PC-3 (cell line): Measurements from ENCODE around the gene FCRL4. TPM values are rescaled to one million over a fixed set of nuclear protein-coding genes. Genes with fewer than 3 reads are reported as not detected.

ENCODE experiments used
- ATAC-seq: fragments of 200-7000 bp; cut with Tn5 transposase; 2 replicates; pipeline ENCODE4 v1.9.1; 2020; ENCODE audit warnings: mild to moderate bottlenecking, moderate library complexity
- BruUV-seq: library from RNA; stranded (reverse); fragments of 400-500 nt; replicated peaks from 2 replicates; lab custom pipeline; 2021; lab: Mats Ljungman, UMichigan
- CTCF ChIA-PET: fragments of 300-600 bp; sonication (Branson Sonifier 250); formaldehyde crosslinking; loops from one replicate; lab custom pipeline; 2022; ENCODE audit warnings: antibody characterized with exemption; lab: Charles Lee
- POLR2A ChIA-PET: fragments of 300-600 bp; sonication (Branson Sonifier 250); formaldehyde crosslinking; loops from one replicate; lab custom pipeline; 2022; ENCODE audit warnings: antibody characterized with exemption; ENCODE audit not compliant: unreplicated experiment; lab: Charles Lee
- DNase-seq: peaks from one replicate; pipeline ENCODE4 v3.0.0-alpha.2; 2015
- H2AFZ ChIP-seq: fragments of 300-600 bp; sonication (generic); 2 replicates; pipeline ENCODE4 v1.6.0; 2016; ENCODE audit warnings: antibody characterized with exemption, low read length
- H3F3A ChIP-seq: fragments of 300-600 bp; sonication (generic); one replicate; pipeline ENCODE4 v1.6.0; 2017; ENCODE audit warnings: antibody characterized with exemption, low read length, control low read depth, mild to moderate bottlenecking; ENCODE audit not compliant: unreplicated experiment
- H3K27ac ChIP-seq: fragments of 300-600 bp; sonication (generic); 2 replicates; pipeline ENCODE4 v1.5.1; 2016; ENCODE audit warnings: mild to moderate bottlenecking, low read length
- H3K27me3 ChIP-seq: fragments of 300-600 bp; sonication (generic); 2 replicates; pipeline ENCODE4 v1.6.1; 2016; ENCODE audit warnings: low read length, mixed read lengths
- H3K36me3 ChIP-seq: fragments of 300-600 bp; sonication (generic); 2 replicates; pipeline ENCODE4 v1.6.1; 2016; ENCODE audit warnings: low read depth, mixed run types, low read length, mixed read lengths
- H3K4me1 ChIP-seq: fragments of 300-600 bp; sonication (generic); 2 replicates; pipeline ENCODE4 v1.5.1; 2016; ENCODE audit warnings: low read length; ENCODE audit not compliant: insufficient read depth
- H3K4me2 ChIP-seq: fragments of 300-600 bp; sonication (generic); 2 replicates; pipeline ENCODE4 v1.6.0; 2016; ENCODE audit warnings: low read length
- H3K4me3 ChIP-seq: fragments of 300-600 bp; sonication (generic); 2 replicates; pipeline ENCODE4 v1.5.1; 2016; ENCODE audit warnings: mild to moderate bottlenecking, low read length, mixed read lengths
- H3K79me2 ChIP-seq: fragments of 300-600 bp; sonication (generic); 2 replicates; pipeline ENCODE4 v1.6.1; 2017; ENCODE audit warnings: low read length, mixed read lengths
- H3K9ac ChIP-seq: fragments of 300-600 bp; sonication (generic); 2 replicates; pipeline ENCODE4 v1.6.0; 2016; ENCODE audit warnings: mild to moderate bottlenecking, low read length
- H3K9me2 ChIP-seq: fragments of 300-600 bp; sonication (generic); replicated peaks from 2 replicates; pipeline ENCODE4 v1.6.1; 2016; ENCODE audit warnings: mixed run types, low read length, mixed read lengths
- H3K9me3 ChIP-seq: fragments of 300-600 bp; sonication (generic); 2 replicates; pipeline ENCODE4 v1.6.1; 2016; ENCODE audit warnings: low read length, mixed read lengths
- H4K20me1 ChIP-seq: fragments of 300-600 bp; sonication (generic); 2 replicates; pipeline ENCODE4 v1.6.1; 2016; ENCODE audit warnings: low read length, mixed read lengths
- EZH2 ChIP-seq: fragments of 300-600 bp; sonication (generic); IDR thresholded peaks from one replicate; pipeline ENCODE4 v1.6.1; 2017; ENCODE audit warnings: antibody characterized with exemption, mild to moderate bottlenecking, low read length; ENCODE audit not compliant: unreplicated experiment
- EZH2phosphoT487 ChIP-seq: fragments of 300-600 bp; sonication (generic); IDR thresholded peaks from 2 replicates; pipeline ENCODE4 v1.6.1; 2018; ENCODE audit warnings: mild to moderate bottlenecking, antibody characterized with exemption, low read length, borderline replicate concordance
- intact Hi-C: fragments of 100-400 bp; cut with micrococcal nuclease; formaldehyde crosslinking; loops from 2 replicates; pipeline ENCODE4 v1.9.0; 2023
- total RNA-seq: library from RNA; depleted of rRNA; stranded (reverse); fragments of >200 nt; gene quantifications from 2 replicates; pipeline ENCODE4 v1.2.3, GENCODE V29; 2014
- TF ChIP-seq, protein P1 (sequence below): fragments of 300-600 bp; sonication (generic); conservative IDR thresholded peaks from 2 replicates; pipeline ENCODE4 v1.5.1; 2017; ENCODE audit warnings: antibody characterized with exemption, low read depth, mild to moderate bottlenecking, low read length

Gene FCRL4
- total RNA-seq, 1 experiment from 2014 or later: not detected

DNA sequence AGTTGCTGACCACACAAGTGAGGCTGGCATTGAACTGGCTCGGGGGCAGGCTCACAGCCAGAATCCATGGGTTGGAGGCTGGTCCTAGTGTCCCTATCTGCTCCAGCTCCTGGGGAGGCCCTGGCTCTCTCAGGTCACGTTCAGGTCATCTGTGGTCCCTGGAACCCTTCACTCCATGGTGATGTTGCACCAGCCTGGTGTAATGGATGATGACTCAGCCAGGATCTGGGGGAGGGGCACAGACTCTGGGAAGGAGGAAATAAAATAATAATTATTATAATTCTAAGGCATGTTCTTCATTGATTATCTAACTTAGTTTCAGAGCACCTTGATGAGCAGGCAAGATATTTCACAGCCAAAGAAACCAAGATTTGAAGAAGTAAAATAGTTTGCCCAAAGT is 26.6 kb upstream of the FCRL4 start:
- Histone ChIP-seq H3K4me3 (no peak overlapping the region), H3K79me2 (no peaks in the 10 kb centered on the region), H3F3A (no peaks in the 10 kb centered on the region), H3K9me3 (no peaks in the 10 kb centered on the region), H3K9me2 (no peaks in the 10 kb centered on the region), H3K4me1 (no peaks in the 10 kb centered on the region), H2AFZ (no peak overlapping the region), H3K27me3 (peaks cover 42% of the 10 kb centered on the region), H4K20me1 (no peaks in the 10 kb centered on the region), H3K9ac (no peak overlapping the region), H3K4me2 (no peak overlapping the region), H3K36me3 (no peaks in the 10 kb centered on the region), H3K27ac (no peak overlapping the region)
- no peak for DNase-seq
- intact Hi-C loops: no loop called here
- CTCF ChIA-PET: no interaction called here
- no TSS peak for BruUV-seq
- TF ChIP-seq EZH2phosphoT487 (no peak), EZH2 (no peak)
- TF ChIP-seq, protein P1, sequence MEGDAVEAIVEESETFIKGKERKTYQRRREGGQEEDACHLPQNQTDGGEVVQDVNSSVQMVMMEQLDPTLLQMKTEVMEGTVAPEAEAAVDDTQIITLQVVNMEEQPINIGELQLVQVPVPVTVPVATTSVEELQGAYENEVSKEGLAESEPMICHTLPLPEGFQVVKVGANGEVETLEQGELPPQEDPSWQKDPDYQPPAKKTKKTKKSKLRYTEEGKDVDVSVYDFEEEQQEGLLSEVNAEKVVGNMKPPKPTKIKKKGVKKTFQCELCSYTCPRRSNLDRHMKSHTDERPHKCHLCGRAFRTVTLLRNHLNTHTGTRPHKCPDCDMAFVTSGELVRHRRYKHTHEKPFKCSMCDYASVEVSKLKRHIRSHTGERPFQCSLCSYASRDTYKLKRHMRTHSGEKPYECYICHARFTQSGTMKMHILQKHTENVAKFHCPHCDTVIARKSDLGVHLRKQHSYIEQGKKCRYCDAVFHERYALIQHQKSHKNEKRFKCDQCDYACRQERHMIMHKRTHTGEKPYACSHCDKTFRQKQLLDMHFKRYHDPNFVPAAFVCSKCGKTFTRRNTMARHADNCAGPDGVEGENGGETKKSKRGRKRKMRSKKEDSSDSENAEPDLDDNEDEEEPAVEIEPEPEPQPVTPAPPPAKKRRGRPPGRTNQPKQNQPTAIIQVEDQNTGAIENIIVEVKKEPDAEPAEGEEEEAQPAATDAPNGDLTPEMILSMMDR: no peak
- POLR2A ChIA-PET: no interaction called here
- no peak for ATAC-seq

DNA sequence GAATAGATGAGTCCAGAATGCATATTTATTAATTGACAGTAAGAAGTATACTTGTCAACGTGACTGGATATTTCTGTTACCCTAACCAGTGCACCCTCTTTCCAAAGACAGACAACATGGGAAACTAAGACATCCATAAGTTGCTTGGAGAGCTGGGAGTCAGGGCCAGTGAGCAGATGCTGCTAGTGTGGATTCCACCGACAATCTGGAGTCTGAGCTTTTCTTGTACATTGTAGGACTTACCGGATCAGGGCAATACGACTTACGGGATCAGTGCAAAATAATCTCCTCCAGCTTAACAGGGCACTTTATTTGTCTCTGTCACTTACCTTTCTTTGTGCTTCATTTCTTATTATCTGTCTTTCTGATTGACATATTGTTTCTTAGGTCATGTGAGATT is 24.6 kb upstream of the FCRL4 start:
- Histone ChIP-seq H2AFZ (no peak overlapping the region), H3K27me3 (peaks cover 40% of the 10 kb centered on the region), H3K9me3 (no peaks in the 10 kb centered on the region), H3K9me2 (no peaks in the 10 kb centered on the region), H3K4me2 (no peak overlapping the region), H3K4me1 (no peaks in the 10 kb centered on the region), H3K27ac (no peak overlapping the region), H3K4me3 (no peak overlapping the region), H4K20me1 (no peaks in the 10 kb centered on the region), H3F3A (no peaks in the 10 kb centered on the region), H3K9ac (no peak overlapping the region), H3K36me3 (no peaks in the 10 kb centered on the region), H3K79me2 (no peaks in the 10 kb centered on the region)
- no peak for DNase-seq
- intact Hi-C loops: no loop called here
- ATAC-seq: no peak
- ChIA-PET CTCF (no interaction called here), POLR2A (no interaction called here)
- no peak for TF ChIP-seq EZH2
- BruUV-seq: no TSS peak

DNA sequence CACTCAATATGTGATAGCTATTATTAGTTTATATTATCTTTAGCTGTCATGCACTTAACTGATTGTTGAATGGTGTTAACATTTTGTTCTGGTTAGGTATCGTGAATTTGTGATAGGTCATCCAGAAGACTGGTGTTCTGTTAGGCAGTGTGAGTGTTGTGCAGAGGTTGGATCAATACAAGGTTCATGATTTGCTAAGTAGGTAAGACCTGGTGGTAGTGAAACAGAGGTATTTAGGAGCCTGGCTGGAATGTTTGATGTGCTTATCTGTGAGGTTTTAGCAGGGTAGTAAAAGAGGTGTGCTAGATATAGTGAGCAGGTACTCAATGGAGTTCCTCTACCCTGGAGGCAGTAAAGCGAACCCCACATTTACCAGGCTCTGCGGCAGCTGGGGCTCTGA is 20.3 kb upstream of the FCRL4 start:
- Histone ChIP-seq H2AFZ (no peak overlapping the region), H3F3A (no peaks in the 10 kb centered on the region), H3K9me2 (no peaks in the 10 kb centered on the region), H3K36me3 (no peaks in the 10 kb centered on the region), H3K9me3 (no peaks in the 10 kb centered on the region), H4K20me1 (no peaks in the 10 kb centered on the region), H3K27ac (no peak overlapping the region), H3K9ac (no peak overlapping the region), H3K4me1 (no peaks in the 10 kb centered on the region), H3K4me3 (no peak overlapping the region), H3K79me2 (no peaks in the 10 kb centered on the region), H3K27me3 (peaks cover 40% of the 10 kb centered on the region), H3K4me2 (no peak overlapping the region)
- ChIA-PET POLR2A (no interaction called here), CTCF (no interaction called here)
- TF ChIP-seq, protein P1: no peak
- no peak for TF ChIP-seq EZH2
- no peak for TF ChIP-seq EZH2phosphoT487
- DNase-seq (no peak), ATAC-seq (no peak)
- intact Hi-C loops: no loop called here
- BruUV-seq: no TSS peak
